Ovary (tissue), 9 donors: Measurements from ENCODE around the gene LMO7. TPM values are rescaled to one million over a fixed set of nuclear protein-coding genes. Genes with fewer than 3 reads are reported as not detected.

Source experiments
- DNase-seq, 5 donors: peaks; one replicate each; pipeline ENCODE4 v3.0.0-alpha.2; 2019 to 2020
- H3K27ac ChIP-seq, 2 donors: fragments of 200-600 bp; one replicate each; pipeline versions ENCODE4 v1.5.1 to v1.8.0; 2019 to 2022
- H3K27me3 ChIP-seq: fragments of 200-600 bp; one replicate; pipeline ENCODE4 v1.8.0; 2022
- H3K36me3 ChIP-seq: fragments of 200-600 bp; sonication (generic); one replicate; pipeline ENCODE4 v1.5.1; 2019
- H3K4me1 ChIP-seq: one replicate; pipeline ENCODE4 v1.8.1; 2013; ENCODE audit warnings: mild to moderate bottlenecking, moderate library complexity; ENCODE audit not compliant: insufficient read depth
- H3K4me3 ChIP-seq: fragments of 200-600 bp; sonication (generic); one replicate; pipeline ENCODE4 v1.5.1; 2017
- H3K9me3 ChIP-seq, 2 donors: fragments of 200-600 bp in 1 of 2; sonication (generic) in 1 of 2; one replicate each; pipeline versions ENCODE4 v1.5.1 to v1.8.1; 2013 to 2019; ENCODE audit warnings: mild to moderate bottlenecking in 1 of 2, moderate library complexity in 1 of 2
- CTCF ChIP-seq, 3 donors: fragments of 450-650 bp in 2 of 3; fragments of 200-600 bp in 1 of 3; IDR thresholded peaks; one replicate each; pipeline versions ENCODE4 v1.5.1 to v1.8.0; 2016 to 2022; ENCODE audit warnings: antibody characterized with exemption in 3 of 3, mild to moderate bottlenecking in 1 of 3
- EP300 ChIP-seq: sonication (generic); formaldehyde crosslinking; IDR thresholded peaks from one replicate; pipeline ENCODE4 v1.6.1; 2017; ENCODE audit warnings: antibody characterized with exemption
- POLR2A ChIP-seq: fragments of 450-650 bp; IDR thresholded peaks from one replicate; pipeline ENCODE4 v1.6.1; 2017; ENCODE audit warnings: antibody characterized with exemption, mild to moderate bottlenecking, moderate library complexity
- WGBS, 3 donors: extraction: QIAGEN DNeasy Blood & Tissue Kit in 1 of 3; methylation state at CpG; one replicate each; pipeline versions ENCODE4 v1.1.5 to v1.1.7; 2013 to 2017; 5-methylcytosine and 5-hydroxymethylcytosine counted together
- intact Hi-C, 4 donors: fragments of 100-400 bp; cut with DNase I; formaldehyde crosslinking; loops; one replicate each; pipeline versions ENCODE4 v1.11.0 to v1.15.1; 2022 to 2023
- polyA plus RNA-seq, 2 donors: library from polyadenylated mRNA; stranded (reverse); fragments of 200-250 nt in 1 of 2; fragments of 350-450 nt in 1 of 2; fragmentation: Illumina TruSeq in 1 of 2; extraction: RNeasy Lipid Tissue Mini Kit (QIAGEN cat#74804) in 1 of 2; gene quantifications; one replicate each; pipeline ENCODE4 v1.2.3, GENCODE V29; 2013 to 2014
- total RNA-seq, 7 donors: library from RNA; depleted of rRNA in 2 of 7; stranded (reverse); fragments of >200 nt in 2 of 7; fragmentation: NEBNext Ultra II Directional in 3 of 7; extraction: Animal tissue kit (Norgen Biotek cat#: 25700) in 3 of 7; gene quantifications; one replicate each; pipeline versions ENCODE4 v1.1.0 to v1.2.4, GENCODE V29; 2016 to 2023
- donor health status: DM: no; HTN: no; CAD: no; lungs with moderate emphysema.
- donor health status: DM: no; HTN: no; CAD: no.
- donor health status: Bipolar disorder and iron deficiency.
- donor health status: DM: yes; HTN: yes; CAD: no.
- donor health status: DM: no; HTN: no; CAD: no.
- donor health status: DM: yes; HTN: yes; CAD: no.

Gene LMO7
- total and polyA plus RNA-seq, 9 donors = 9.6 to 60.7 (median 20.1) TPM

GRCh38 chr13:75882261-75882660 lies 246.1 kb downstream of the LMO7 start:
- Histone ChIP-seq H3K9me3 (no peaks in the 10 kb centered on the region), H3K36me3 (no peaks in the 10 kb centered on the region), H3K27ac (no peak overlapping the region), H3K4me1 (no peaks in the 10 kb centered on the region), H3K27me3 (no peaks in the 10 kb centered on the region), H3K4me3 (no peak overlapping the region)
- no peak for DNase-seq
- intact Hi-C loops = loop anchor here in 1 of 4 donors (10.0 kb wide), 1 partner anchor 583 kb away; no protein-coding TSS in a partner anchor
- 82 to 97% (median 89%) methylated on average over 1 of the region's 1 CpG for WGBS, 3 donors
- TF ChIP-seq CTCF (IDR thresholded peaks at IDR 0.05) (no peak), POLR2A (no peak), EP300 (no peak)

GRCh38 chr13:75889427-75889826 lies 253.3 kb downstream of the LMO7 start:
- Histone ChIP-seq H3K9me3 (no peaks in the 10 kb centered on the region), H3K27me3 (no peaks in the 10 kb centered on the region), H3K4me3 (no peak overlapping the region), H3K27ac (no peak overlapping the region), H3K4me1 (no peaks in the 10 kb centered on the region), H3K36me3 (no peaks in the 10 kb centered on the region)
- intact Hi-C loops = loop anchor here in 1 of 4 donors (10.0 kb wide), 1 partner anchor 575 kb away; no protein-coding TSS in a partner anchor
- DNase-seq = no peak
- TF ChIP-seq EP300 (no peak), POLR2A (no peak), CTCF (IDR thresholded peaks at IDR 0.05) (no peak)

GRCh38 chr13:75895168-75895567 lies 259.0 kb downstream of the LMO7 start:
- Histone ChIP-seq H3K27me3 (no peaks in the 10 kb centered on the region), H3K36me3 (no peaks in the 10 kb centered on the region), H3K9me3 (no peaks in the 10 kb centered on the region), H3K27ac (no peak overlapping the region), H3K4me3 (no peak overlapping the region), H3K4me1 (no peaks in the 10 kb centered on the region)
- 71 to 88% (median 73%) methylated on average over 3 of the region's 3 CpGs for WGBS, 3 donors
- no peak for DNase-seq
- intact Hi-C loops = no loop called here
- TF ChIP-seq POLR2A (no peak), EP300 (no peak), CTCF (IDR thresholded peaks at IDR 0.05) (no peak)

GRCh38 chr13:75896271-75896670 lies 260.1 kb downstream of the LMO7 start:
- no peak for DNase-seq
- Histone ChIP-seq H3K4me3 (no peak overlapping the region), H3K9me3 (no peaks in the 10 kb centered on the region), H3K27me3 (no peaks in the 10 kb centered on the region), H3K27ac (no peak overlapping the region), H3K4me1 (no peaks in the 10 kb centered on the region), H3K36me3 (no peaks in the 10 kb centered on the region)
- TF ChIP-seq EP300 = no peak
- TF ChIP-seq CTCF (IDR thresholded peaks at IDR 0.05) = no peak
- TF ChIP-seq POLR2A = no peak
- 47 to 58% (median 54%) methylated on average over 2 of the region's 2 CpGs for WGBS, 3 donors
- intact Hi-C loops = no loop called here
